C4-2B (cell line): ENCODE results near the gene CCDC85C.

ENCODE experiments used
- H3K27ac ChIP-seq: fragments of 450-650 bp; 2 replicates; pipeline ENCODE4 v1.5.1; 2017
- CTCF ChIP-seq: fragments of 450-650 bp; conservative IDR thresholded peaks from 2 replicates; pipeline ENCODE4 v1.5.1; 2017; ENCODE audit warnings: mild to moderate bottlenecking
- ZFX ChIP-seq: fragments of 450-650 bp; IDR thresholded peaks from 2 replicates; pipeline ENCODE4 v1.6.1; 2017

CCDC85C gene

GRCh38 chr14:99549684-99550083 is 54.3 kb downstream of the CCDC85C start:
- no peak for TF ChIP-seq CTCF
- TF ChIP-seq ZFX: no peak
- no peak overlapping the region for H3K27ac ChIP-seq

- H3K27ac ChIP-seq: no peak overlapping the region
- no peak for TF ChIP-seq CTCF
- no peak for TF ChIP-seq ZFX
Observed at GRCh38 chr14:99548871-99549515, 55.0 kb downstream of the CCDC85C start.

- no peak overlapping the region for H3K27ac ChIP-seq
- TF ChIP-seq CTCF (no peak), ZFX (no peak)
Observed at GRCh38 chr14:99548255-99548654, 55.8 kb downstream of the CCDC85C start.

- TF ChIP-seq ZFX: no peak
- H3K27ac ChIP-seq: no peak overlapping the region
Observed at GRCh38 chr14:99546234-99546879, 57.6 kb downstream of the CCDC85C start.

- H3K27ac ChIP-seq: no peak overlapping the region
- TF ChIP-seq ZFX: no peak
- no peak for TF ChIP-seq CTCF
Observed at GRCh38 chr14:99545586-99545985, 58.4 kb downstream of the CCDC85C start.

GRCh38 chr14:99544991-99545390 is 59.0 kb downstream of the CCDC85C start:
- TF ChIP-seq ZFX (no peak), CTCF (no peak)
- H3K27ac ChIP-seq: no peak overlapping the region

- TF ChIP-seq ZFX: no peak
- no peak for TF ChIP-seq CTCF
- no peak overlapping the region for H3K27ac ChIP-seq
Observed at GRCh38 chr14:99543985-99544384, 60.0 kb downstream of the CCDC85C start.

GRCh38 chr14:99543370-99543769 is 60.6 kb downstream of the CCDC85C start:
- TF ChIP-seq ZFX: no peak
- TF ChIP-seq CTCF: no peak
- no peak overlapping the region for H3K27ac ChIP-seq
